HepG2 (cell line): ENCODE measurements around the gene IL18RAP. TPM values are rescaled to one million over a fixed set of nuclear protein-coding genes. Genes with fewer than 3 reads are reported as not detected.

ENCODE experiments used
- ATAC-seq: fragments of 200-7000 bp; cut with Tn5 transposase; 3 replicates; pipeline ENCODE4 v1.9.1; 2020; ENCODE audit warnings: mild to moderate bottlenecking, moderate library complexity
- BruUV-seq: library from RNA; stranded (reverse); fragments of 400-500 nt; replicated peaks from 2 replicates; lab custom pipeline; 2021; lab: Mats Ljungman, UMichigan
- CTCF ChIA-PET: fragments of 300-600 bp; formaldehyde crosslinking; extraction: SDS; loops from one replicate; lab custom pipeline; 2021; ENCODE audit warnings: low total read pairs, inconsistent platforms, low intra/inter-chr PET ratio; lab: Yijun Ruan, JAX
- POLR2A ChIA-PET: fragments of 350-600 bp; sonication (Branson Sonifier 250); formaldehyde crosslinking; loops from one replicate; lab custom pipeline; 2020; ENCODE audit warnings: antibody characterized with exemption, inconsistent platforms; lab: Yijun Ruan, JAX
- DNase-seq: peaks from one replicate; pipeline ENCODE4 v3.0.0-alpha.2; 2015; ENCODE audit warnings: low spot score
- FAIRE-seq: peaks from 3 replicates; lab custom pipeline; 2011; peaks lifted over from hg19 to GRCh38; lab: Jason Lieb, UNC
- H2AFZ ChIP-seq: one replicate; pipeline ENCODE4 v1.6.1; 2011; ENCODE audit warnings: low read length, inconsistent platforms
- H3K27ac ChIP-seq: fragments of 300-600 bp; 3 replicates; pipeline ENCODE4 v1.8.0; 2011; ENCODE audit warnings: mixed run types, mild to moderate bottlenecking, mixed read lengths, low read length, inconsistent platforms; ENCODE audit not compliant: insufficient read depth; ENCODE audit errors: extremely low read length
- H3K27me3 ChIP-seq, 2 experiments: fragments of 200-600 bp in 1 of 2; 2 replicates in 1 of 2; 3 replicates in 1 of 2; pipeline versions ENCODE4 v1.6.0 to v1.8.0; 2011; ENCODE audit warnings: low read length in 2 of 2, mild to moderate bottlenecking in 2 of 2, moderate library complexity in 2 of 2, inconsistent platforms in 1 of 2; ENCODE audit not compliant: insufficient read depth in 2 of 2, control insufficient read depth in 1 of 2
- H3K36me3 ChIP-seq, 2 experiments: fragments of 200-600 bp in 1 of 2; replicated peaks in 1 of 2; 2 replicates in 1 of 2; 3 replicates in 1 of 2; pipeline versions ENCODE4 v1.5.1 to v1.8.0; 2011; ENCODE audit warnings: low read length in 2 of 2, inconsistent platforms in 1 of 2; ENCODE audit not compliant: insufficient read depth in 2 of 2, control insufficient read depth in 1 of 2
- H3K4me1 ChIP-seq: 2 replicates; pipeline ENCODE4 v1.5.1; 2012; ENCODE audit warnings: low read length, inconsistent platforms; ENCODE audit not compliant: insufficient read depth
- H3K4me2 ChIP-seq: 2 replicates; pipeline ENCODE4 v1.6.0; 2011; ENCODE audit warnings: low read depth, low read length, inconsistent platforms
- H3K4me3 ChIP-seq, 3 experiments: fragments of 200-600 bp in 1 of 3; sonication (generic), shearing (Covaris generic) in 1 of 3; replicated peaks in 1 of 3; 2 replicates each; pipeline ENCODE4 v1.5.1; 2011 to 2016; ENCODE audit warnings: low read length in 3 of 3, inconsistent platforms in 2 of 3, low read depth in 2 of 3, mild to moderate bottlenecking in 2 of 3, control low read depth in 1 of 3, mixed read lengths in 1 of 3; ENCODE audit not compliant: insufficient read depth in 1 of 3
- H3K79me2 ChIP-seq: one replicate; pipeline ENCODE4 v1.6.1; 2011; ENCODE audit warnings: low read length, inconsistent platforms; ENCODE audit not compliant: insufficient read depth
- H3K9ac ChIP-seq: 2 replicates; pipeline ENCODE4 v1.6.0; 2011; ENCODE audit warnings: mild to moderate bottlenecking, low read depth, low read length, inconsistent platforms; ENCODE audit not compliant: insufficient read depth
- H3K9me3 ChIP-seq: 2 replicates; pipeline ENCODE4 v1.5.1; 2012; ENCODE audit warnings: mild to moderate bottlenecking, low read length
- H4K20me1 ChIP-seq: 2 replicates; pipeline ENCODE4 v1.6.0; 2011; ENCODE audit warnings: inconsistent platforms, mild to moderate bottlenecking, low read length, moderate library complexity; ENCODE audit not compliant: insufficient read depth
- GFI1 ChIP-seq: sonication (generic); formaldehyde crosslinking; IDR thresholded peaks from 2 replicates; pipeline ENCODE4 v1.5.0; 2020; ENCODE audit warnings: missing genetic modification reagents, mild to moderate bottlenecking, borderline replicate concordance
- NONO ChIP-seq, 2 experiments: fragments of 450-650 bp in 1 of 2; sonication (generic) in 1 of 2; formaldehyde crosslinking in 1 of 2; IDR thresholded peaks in 1 of 2; conservative IDR thresholded peaks in 1 of 2; 2 replicates each; pipeline versions ENCODE4 v1.6.1 to v1.8.0; 2017 to 2022; ENCODE audit warnings: mild to moderate bottlenecking in 1 of 2, missing genetic modification reagents in 1 of 2, moderate library complexity in 1 of 2
- NRL ChIP-seq: sonication (generic); formaldehyde crosslinking; IDR thresholded peaks from 2 replicates; pipeline ENCODE4 v1.5.0; 2020; ENCODE audit warnings: missing genetic modification reagents, mild to moderate bottlenecking, moderate library complexity, borderline replicate concordance
- WGBS: methylation state at CpG from one replicate; pipeline ENCODE4 v1.1.6; 2017; ENCODE audit warnings: low lambda C conversion rate; 5-methylcytosine and 5-hydroxymethylcytosine counted together
- in situ Hi-C: cut with HindIII; loops from 2 replicates; pipeline ENCODE4 v1.10.0; 2017; ENCODE audit warnings: low pct_unique_long_range_greater_than_20kb; ENCODE audit not compliant: extremely low pct_ligation_motif_present
- intact Hi-C: fragments of 100-400 bp; cut with micrococcal nuclease; formaldehyde crosslinking; loops from one replicate; pipeline ENCODE4 v1.10.0; 2022; ENCODE audit not compliant: unreplicated experiment
- polyA plus RNA-seq, 8 experiments: library from polyadenylated mRNA; depleted of rRNA in 3 of 8; stranded (reverse) in 7 of 8; unstranded in 1 of 8; fragments of >200 nt; fragmentation: Illumina TruSeq in 4 of 8; extraction: Trizol in 4 of 8; gene quantifications; 2 replicates each; pipeline versions ENCODE4 v1.2.1 to v1.2.3, GENCODE V29; 2011 to 2016; ENCODE audit warnings: low read depth in 4 of 8, missing spikeins in 1 of 8, mixed read lengths in 1 of 8; ENCODE audit not compliant: insufficient read depth in 1 of 8
- total RNA-seq, 5 experiments: library from RNA; depleted of rRNA; stranded (reverse); fragments of >200 nt; fragmentation: Illumina TruSeq; extraction: Trizol; gene quantifications; 2 replicates each; pipeline ENCODE4 v1.2.3, GENCODE V29; 2016; ENCODE audit warnings: low read depth in 1 of 5
- TF ChIP-seq, protein P1 (sequence below): sonication (generic); formaldehyde crosslinking; IDR thresholded peaks from 2 replicates; pipeline ENCODE4 v1.4.0; 2020; ENCODE audit warnings: missing genetic modification reagents
- TF ChIP-seq, protein P2 (sequence below): sonication (generic); formaldehyde crosslinking; IDR thresholded peaks from 2 replicates; pipeline ENCODE4 v1.4.0; 2020; ENCODE audit warnings: mild to moderate bottlenecking, missing genetic modification reagents

The IL18RAP gene
- total and polyA plus RNA-seq, 2 of the 13 experiments (the other 11 are each of a cell fraction or from before 2014, with no cell fraction given), result 0.05 TPM; not detected in 1

- CTCF ChIA-PET, result no interaction called here
Measured at GRCh38 chr2:102481931-102482330, 59.0 kb downstream of the IL18RAP start.

More at GRCh38 chr2:102481931-102482330, 59.0 kb downstream of the IL18RAP start:
- Histone ChIP-seq H3K4me3 (no peak overlapping the region), H3K4me2 (no peak overlapping the region), H3K4me1 (no peaks in the 10 kb centered on the region), H4K20me1 (no peaks in the 10 kb centered on the region), H3K27me3 (peaks cover 0 to 8% of the 10 kb centered on the region in 2 experiments; a peak in 1 of 5 replicates), H3K36me3 (no peaks in the 10 kb centered on the region), H3K27ac (no peak overlapping the region), H3K9me3 (no peaks in the 10 kb centered on the region), H3K79me2 (no peaks in the 10 kb centered on the region), H2AFZ (no peak overlapping the region), H3K9ac (no peak overlapping the region)
- POLR2A ChIA-PET, result no interaction called here
- ATAC-seq, result no peak
- TF ChIP-seq, protein P1, sequence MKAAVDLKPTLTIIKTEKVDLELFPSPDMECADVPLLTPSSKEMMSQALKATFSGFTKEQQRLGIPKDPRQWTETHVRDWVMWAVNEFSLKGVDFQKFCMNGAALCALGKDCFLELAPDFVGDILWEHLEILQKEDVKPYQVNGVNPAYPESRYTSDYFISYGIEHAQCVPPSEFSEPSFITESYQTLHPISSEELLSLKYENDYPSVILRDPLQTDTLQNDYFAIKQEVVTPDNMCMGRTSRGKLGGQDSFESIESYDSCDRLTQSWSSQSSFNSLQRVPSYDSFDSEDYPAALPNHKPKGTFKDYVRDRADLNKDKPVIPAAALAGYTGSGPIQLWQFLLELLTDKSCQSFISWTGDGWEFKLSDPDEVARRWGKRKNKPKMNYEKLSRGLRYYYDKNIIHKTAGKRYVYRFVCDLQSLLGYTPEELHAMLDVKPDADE (CRISPR knock-in tag), result no peak
- TF ChIP-seq GFI1, result no peak
- TF ChIP-seq NRL (CRISPR knock-in tag), result no peak
- TF ChIP-seq, protein P2, sequence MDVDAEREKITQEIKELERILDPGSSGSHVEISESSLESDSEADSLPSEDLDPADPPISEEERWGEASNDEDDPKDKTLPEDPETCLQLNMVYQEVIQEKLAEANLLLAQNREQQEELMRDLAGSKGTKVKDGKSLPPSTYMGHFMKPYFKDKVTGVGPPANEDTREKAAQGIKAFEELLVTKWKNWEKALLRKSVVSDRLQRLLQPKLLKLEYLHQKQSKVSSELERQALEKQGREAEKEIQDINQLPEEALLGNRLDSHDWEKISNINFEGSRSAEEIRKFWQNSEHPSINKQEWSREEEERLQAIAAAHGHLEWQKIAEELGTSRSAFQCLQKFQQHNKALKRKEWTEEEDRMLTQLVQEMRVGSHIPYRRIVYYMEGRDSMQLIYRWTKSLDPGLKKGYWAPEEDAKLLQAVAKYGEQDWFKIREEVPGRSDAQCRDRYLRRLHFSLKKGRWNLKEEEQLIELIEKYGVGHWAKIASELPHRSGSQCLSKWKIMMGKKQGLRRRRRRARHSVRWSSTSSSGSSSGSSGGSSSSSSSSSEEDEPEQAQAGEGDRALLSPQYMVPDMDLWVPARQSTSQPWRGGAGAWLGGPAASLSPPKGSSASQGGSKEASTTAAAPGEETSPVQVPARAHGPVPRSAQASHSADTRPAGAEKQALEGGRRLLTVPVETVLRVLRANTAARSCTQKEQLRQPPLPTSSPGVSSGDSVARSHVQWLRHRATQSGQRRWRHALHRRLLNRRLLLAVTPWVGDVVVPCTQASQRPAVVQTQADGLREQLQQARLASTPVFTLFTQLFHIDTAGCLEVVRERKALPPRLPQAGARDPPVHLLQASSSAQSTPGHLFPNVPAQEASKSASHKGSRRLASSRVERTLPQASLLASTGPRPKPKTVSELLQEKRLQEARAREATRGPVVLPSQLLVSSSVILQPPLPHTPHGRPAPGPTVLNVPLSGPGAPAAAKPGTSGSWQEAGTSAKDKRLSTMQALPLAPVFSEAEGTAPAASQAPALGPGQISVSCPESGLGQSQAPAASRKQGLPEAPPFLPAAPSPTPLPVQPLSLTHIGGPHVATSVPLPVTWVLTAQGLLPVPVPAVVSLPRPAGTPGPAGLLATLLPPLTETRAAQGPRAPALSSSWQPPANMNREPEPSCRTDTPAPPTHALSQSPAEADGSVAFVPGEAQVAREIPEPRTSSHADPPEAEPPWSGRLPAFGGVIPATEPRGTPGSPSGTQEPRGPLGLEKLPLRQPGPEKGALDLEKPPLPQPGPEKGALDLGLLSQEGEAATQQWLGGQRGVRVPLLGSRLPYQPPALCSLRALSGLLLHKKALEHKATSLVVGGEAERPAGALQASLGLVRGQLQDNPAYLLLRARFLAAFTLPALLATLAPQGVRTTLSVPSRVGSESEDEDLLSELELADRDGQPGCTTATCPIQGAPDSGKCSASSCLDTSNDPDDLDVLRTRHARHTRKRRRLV (CRISPR knock-in tag), result no peak
- no peak for TF ChIP-seq NONO (IDR thresholded peaks at IDR 0.05)
- no peak for TF ChIP-seq NONO (CRISPR knock-in tag; conservative IDR thresholded peaks at IDR 0.05)
- intact Hi-C loops (no loop called here), in situ Hi-C loops (no loop called here)
- 35% methylated on average over 7 of the region's 7 CpGs for WGBS
- FAIRE-seq, result no peak
- BruUV-seq, result no TSS peak
- no peak for DNase-seq
